Stimulated activated CD8-positive, alpha-beta memory T cell treated with anti-CD3 and anti-CD28 coated beads, Interleukin-4, amount 100 ng/mL, for 48 hours (primary cell): ENCODE measurements around the gene ADAP1.

Experiments used
- DNase-seq: peaks from one replicate; pipeline ENCODE4 v3.0.0-alpha.2; 2020

The ADAP1 gene

GRCh38 chr7:889391-889790, 65.1 kb downstream of the ADAP1 start:
- DNase-seq: no peak

- no peak for DNase-seq
Measured at GRCh38 chr7:889025-889390, 65.5 kb downstream of the ADAP1 start.

- DNase-seq: no peak
Measured at GRCh38 chr7:888081-889024, 66.1 kb downstream of the ADAP1 start.

- no peak for DNase-seq
Measured at GRCh38 chr7:887488-887820, 67.0 kb downstream of the ADAP1 start.

- DNase-seq: no peak
Measured at GRCh38 chr7:886626-887487, 67.6 kb downstream of the ADAP1 start.

- no peak for DNase-seq
Measured at GRCh38 chr7:885893-886625, 68.4 kb downstream of the ADAP1 start.

GRCh38 chr7:885261-885892, 69.1 kb downstream of the ADAP1 start:
- no peak for DNase-seq

GRCh38 chr7:884191-885003, 70.1 kb downstream of the ADAP1 start:
- DNase-seq: no peak

GRCh38 chr7:883055-884021, 71.1 kb downstream of the ADAP1 start:
- no peak for DNase-seq

- DNase-seq: no peak
Measured at GRCh38 chr7:882336-883035, 72.0 kb downstream of the ADAP1 start.

- no peak for DNase-seq
Measured at GRCh38 chr7:881441-882234, 72.8 kb downstream of the ADAP1 start.

GRCh38 chr7:880450-880849, 74.0 kb downstream of the ADAP1 start:
- no peak for DNase-seq

GRCh38 chr7:879706-880105, 74.8 kb downstream of the ADAP1 start:
- DNase-seq: no peak

GRCh38 chr7:879093-879492, 75.4 kb downstream of the ADAP1 start:
- no peak for DNase-seq

GRCh38 chr7:877312-878232, 76.9 kb downstream of the ADAP1 start:
- DNase-seq: peak; percentile 38

- DNase-seq: no peak
Measured at GRCh38 chr7:876972-877311, 77.5 kb downstream of the ADAP1 start.

GRCh38 chr7:876077-876971, 78.2 kb downstream of the ADAP1 start, which contains the start of gene GET4:
Gene GET4, plus strand, starts transcription at chr7:876554. Its CDS starts 92 bp downstream, at chr7:876646.
- peak; percentile 97 for DNase-seq
